Measurements from ENCODE around the gene NRIP1.

DNA sequence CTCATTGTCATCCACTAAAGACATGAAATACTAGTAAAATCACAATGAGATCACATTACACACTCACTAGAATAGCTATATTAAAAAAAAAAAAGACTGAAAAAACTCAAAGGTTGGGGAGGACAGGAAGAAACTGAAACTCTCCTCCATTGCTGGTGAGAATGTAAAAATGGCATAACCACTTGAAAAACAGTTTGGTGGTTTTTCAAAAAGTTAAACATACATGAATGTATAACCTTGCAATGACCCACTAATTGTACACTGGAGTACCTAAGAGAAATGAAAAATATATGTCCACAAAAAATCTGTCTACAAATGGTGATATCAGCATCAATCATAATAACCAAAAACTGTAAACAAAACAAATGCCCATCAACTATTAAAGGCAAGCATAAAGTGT, 44.0 kb downstream of the NRIP1 start:
- TF ChIP-seq, protein P1, sequence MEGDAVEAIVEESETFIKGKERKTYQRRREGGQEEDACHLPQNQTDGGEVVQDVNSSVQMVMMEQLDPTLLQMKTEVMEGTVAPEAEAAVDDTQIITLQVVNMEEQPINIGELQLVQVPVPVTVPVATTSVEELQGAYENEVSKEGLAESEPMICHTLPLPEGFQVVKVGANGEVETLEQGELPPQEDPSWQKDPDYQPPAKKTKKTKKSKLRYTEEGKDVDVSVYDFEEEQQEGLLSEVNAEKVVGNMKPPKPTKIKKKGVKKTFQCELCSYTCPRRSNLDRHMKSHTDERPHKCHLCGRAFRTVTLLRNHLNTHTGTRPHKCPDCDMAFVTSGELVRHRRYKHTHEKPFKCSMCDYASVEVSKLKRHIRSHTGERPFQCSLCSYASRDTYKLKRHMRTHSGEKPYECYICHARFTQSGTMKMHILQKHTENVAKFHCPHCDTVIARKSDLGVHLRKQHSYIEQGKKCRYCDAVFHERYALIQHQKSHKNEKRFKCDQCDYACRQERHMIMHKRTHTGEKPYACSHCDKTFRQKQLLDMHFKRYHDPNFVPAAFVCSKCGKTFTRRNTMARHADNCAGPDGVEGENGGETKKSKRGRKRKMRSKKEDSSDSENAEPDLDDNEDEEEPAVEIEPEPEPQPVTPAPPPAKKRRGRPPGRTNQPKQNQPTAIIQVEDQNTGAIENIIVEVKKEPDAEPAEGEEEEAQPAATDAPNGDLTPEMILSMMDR (IDR thresholded peaks at IDR 0.05): no peak
- TF ChIP-seq POLR2A (IDR thresholded peaks at IDR 0.05): no peak

All from upper lobe of left lung (tissue), 4 donors.